ENCODE data around the gene NEUROD2.

GRCh38 chr17:39606434-39607056 is 1.2 kb downstream of the NEUROD2 start:
- TF ChIP-seq CTCF (IDR thresholded peaks at IDR 0.05; ENCODE audit: low read length) (no peak), EZH2phosphoT487 (IDR thresholded peaks at IDR 0.05; ENCODE audit: low read length) (no peak)

Measured in MM.1S (cell line).